Type B pancreatic cell (in vitro differentiated cells): ENCODE data around the gene SPINK8. TPM values are rescaled to one million over a fixed set of nuclear protein-coding genes. Genes with fewer than 3 reads are reported as not detected.

ENCODE experiments used
- DNase-seq: peaks from one replicate; pipeline ENCODE4 v3.0.0; 2021; ENCODE audit warnings: mixed read lengths; ENCODE audit not compliant: unreplicated experiment; ENCODE audit errors: extremely low spot score
- H3K27ac Mint-ChIP-seq: 2 replicates; pipeline ENCODE4 v1.8.0; 2021; ENCODE audit warnings: mild to moderate bottlenecking, mixed read lengths
- H3K27me3 Mint-ChIP-seq: 2 replicates; pipeline ENCODE4 v1.8.0; 2021; ENCODE audit warnings: mixed read lengths
- H3K36me3 Mint-ChIP-seq: 2 replicates; pipeline ENCODE4 v1.8.0; 2021; ENCODE audit warnings: mixed read lengths
- H3K4me1 Mint-ChIP-seq: one replicate; pipeline ENCODE4 v1.8.0; 2021; ENCODE audit warnings: mixed read lengths; ENCODE audit not compliant: unreplicated experiment
- H3K4me3 Mint-ChIP-seq: 2 replicates; pipeline ENCODE4 v1.8.0; 2021; ENCODE audit warnings: mild to moderate bottlenecking, mixed read lengths
- H3K9me3 Mint-ChIP-seq: 2 replicates; pipeline ENCODE4 v1.8.0; 2021; ENCODE audit warnings: mixed read lengths
- total RNA-seq: library from RNA; stranded (reverse); gene quantifications from 2 replicates; pipeline ENCODE4 v1.2.1, GENCODE V29; 2021; ENCODE audit warnings: low replicate concordance
- TF ChIP-seq, protein P1 (sequence below): fragments of 200-600 bp; sonication (generic); conservative IDR thresholded peaks from 2 replicates; pipeline ENCODE4 v1.5.0; 2021; ENCODE audit warnings: antibody characterized with exemption, mild to moderate bottlenecking

Gene SPINK8
- total RNA-seq, 1 donor from 2014 or later, result not detected

- no peak overlapping the region for H3K27ac Mint-ChIP-seq
- no peak overlapping the region for H3K4me3 Mint-ChIP-seq
- DNase-seq, result no peak
- no peaks in the 10 kb centered on the region for H3K9me3 Mint-ChIP-seq
- H3K27me3 Mint-ChIP-seq, result no peaks in the 10 kb centered on the region
- H3K36me3 Mint-ChIP-seq, result no peaks in the 10 kb centered on the region
- peaks cover 5% of the 10 kb centered on the region for H3K4me1 Mint-ChIP-seq
- TF ChIP-seq, protein P1, sequence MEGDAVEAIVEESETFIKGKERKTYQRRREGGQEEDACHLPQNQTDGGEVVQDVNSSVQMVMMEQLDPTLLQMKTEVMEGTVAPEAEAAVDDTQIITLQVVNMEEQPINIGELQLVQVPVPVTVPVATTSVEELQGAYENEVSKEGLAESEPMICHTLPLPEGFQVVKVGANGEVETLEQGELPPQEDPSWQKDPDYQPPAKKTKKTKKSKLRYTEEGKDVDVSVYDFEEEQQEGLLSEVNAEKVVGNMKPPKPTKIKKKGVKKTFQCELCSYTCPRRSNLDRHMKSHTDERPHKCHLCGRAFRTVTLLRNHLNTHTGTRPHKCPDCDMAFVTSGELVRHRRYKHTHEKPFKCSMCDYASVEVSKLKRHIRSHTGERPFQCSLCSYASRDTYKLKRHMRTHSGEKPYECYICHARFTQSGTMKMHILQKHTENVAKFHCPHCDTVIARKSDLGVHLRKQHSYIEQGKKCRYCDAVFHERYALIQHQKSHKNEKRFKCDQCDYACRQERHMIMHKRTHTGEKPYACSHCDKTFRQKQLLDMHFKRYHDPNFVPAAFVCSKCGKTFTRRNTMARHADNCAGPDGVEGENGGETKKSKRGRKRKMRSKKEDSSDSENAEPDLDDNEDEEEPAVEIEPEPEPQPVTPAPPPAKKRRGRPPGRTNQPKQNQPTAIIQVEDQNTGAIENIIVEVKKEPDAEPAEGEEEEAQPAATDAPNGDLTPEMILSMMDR, result no peak
Observed at GRCh38 chr3:48369693-48370332, 36.4 kb upstream of the SPINK8 start.

GRCh38 chr3:48367201-48367600 is 33.7 kb upstream of the SPINK8 start:
- no peak overlapping the region for H3K27ac Mint-ChIP-seq
- no peaks in the 10 kb centered on the region for H3K36me3 Mint-ChIP-seq
- no peak overlapping the region for H3K4me3 Mint-ChIP-seq
- DNase-seq, result no peak
- no peaks in the 10 kb centered on the region for H3K27me3 Mint-ChIP-seq
- TF ChIP-seq, protein P1, result no peak
- H3K9me3 Mint-ChIP-seq, result peaks cover under 1% of the 10 kb centered on the region
- H3K4me1 Mint-ChIP-seq, result no peaks in the 10 kb centered on the region

- Mint-ChIP-seq H3K4me3 (no peak overlapping the region), H3K4me1 (no peaks in the 10 kb centered on the region), H3K36me3 (no peaks in the 10 kb centered on the region), H3K9me3 (peaks cover 4% of the 10 kb centered on the region), H3K27ac (no peak overlapping the region), H3K27me3 (no peaks in the 10 kb centered on the region)
- no peak for DNase-seq
- TF ChIP-seq, protein P1, result no peak
Observed at GRCh38 chr3:48364840-48365239, 31.4 kb upstream of the SPINK8 start.

DNA sequence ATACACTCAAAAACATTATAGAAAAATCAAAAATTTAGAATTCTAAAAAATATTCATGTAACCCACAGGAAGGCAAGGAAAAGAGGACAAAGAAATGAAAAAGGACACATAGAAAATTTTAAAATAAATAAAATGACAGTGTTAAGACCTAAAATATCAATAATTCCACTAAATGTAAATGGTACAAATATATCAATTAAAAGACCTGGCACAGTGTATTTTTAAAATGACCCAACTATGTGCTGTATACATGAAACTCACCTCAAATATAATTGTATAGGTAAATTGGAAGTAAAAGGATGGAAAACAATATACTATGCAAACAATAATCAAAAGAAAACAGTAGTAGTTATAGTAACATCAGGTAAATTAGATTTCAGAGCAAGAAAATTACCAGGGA is 28.5 kb upstream of the SPINK8 start:
- Mint-ChIP-seq H3K36me3 (no peaks in the 10 kb centered on the region), H3K27ac (no peak overlapping the region), H3K4me3 (no peak overlapping the region), H3K27me3 (no peaks in the 10 kb centered on the region), H3K9me3 (peaks cover 4% of the 10 kb centered on the region), H3K4me1 (no peaks in the 10 kb centered on the region)
- TF ChIP-seq, protein P1, result no peak
- DNase-seq, result no peak

GRCh38 chr3:48356419-48356818 is 23.0 kb upstream of the SPINK8 start:
- Mint-ChIP-seq H3K9me3 (peaks cover 7% of the 10 kb centered on the region), H3K4me3 (peak overlapping the region; percentile 32), H3K27ac (peak overlapping the region; percentile 30), H3K27me3 (peaks cover 4% of the 10 kb centered on the region), H3K4me1 (no peaks in the 10 kb centered on the region), H3K36me3 (no peaks in the 10 kb centered on the region)
- DNase-seq, result no peak
- TF ChIP-seq, protein P1, result no peak
